Measurements from ENCODE around the gene PLCB1. TPM values are rescaled to one million over a fixed set of nuclear protein-coding genes. Genes with fewer than 3 reads are reported as not detected.

The PLCB1 gene
- polyA plus RNA-seq, 5 donors = 11.8 to 27.1 (median 19.5) TPM

GRCh38 chr20:8398263-8399051 is 266.4 kb downstream of the PLCB1 start:
- no peak for DNase-seq

DNA sequence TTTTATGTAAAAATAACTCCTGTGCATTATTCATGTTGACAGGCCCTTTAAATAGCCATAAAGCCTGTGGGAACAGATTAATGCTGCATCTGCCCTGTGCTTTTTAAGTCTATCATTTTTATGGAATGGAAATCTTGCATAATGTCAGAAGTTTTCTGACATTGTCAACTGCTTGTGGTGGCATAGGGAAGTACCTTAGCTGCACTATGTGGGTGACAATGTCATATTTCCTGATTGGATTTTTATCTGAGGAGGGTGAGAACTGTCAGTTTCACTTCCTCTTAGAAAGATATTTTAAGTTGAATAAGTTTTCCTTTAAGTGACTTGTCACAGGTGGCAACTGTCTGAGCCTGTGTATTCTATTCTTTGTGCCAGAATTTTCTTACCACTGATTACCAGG is 267.9 kb downstream of the PLCB1 start:
- no peak for DNase-seq

DNA sequence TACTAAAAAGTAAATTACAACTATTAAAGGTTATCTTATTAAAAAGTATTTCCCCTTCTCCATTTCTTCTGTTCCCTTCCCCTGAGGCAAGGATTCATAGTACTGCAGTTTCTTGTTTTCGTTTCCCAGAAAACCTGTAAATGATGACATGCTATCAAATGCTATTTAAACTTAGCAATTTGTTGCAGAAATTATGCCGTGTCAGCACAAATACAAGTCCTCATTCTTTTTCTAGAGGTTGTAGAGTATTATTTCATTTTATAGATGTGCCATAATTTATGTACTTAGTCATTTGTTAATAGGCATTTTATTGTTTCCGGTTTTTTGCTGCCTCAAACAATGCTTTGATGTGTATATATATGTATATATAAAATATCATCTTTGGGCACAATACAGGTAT is 268.4 kb downstream of the PLCB1 start:
- DNase-seq = no peak

GRCh38 chr20:8401556-8401955 is 269.5 kb downstream of the PLCB1 start:
- DNase-seq = no peak

DNA sequence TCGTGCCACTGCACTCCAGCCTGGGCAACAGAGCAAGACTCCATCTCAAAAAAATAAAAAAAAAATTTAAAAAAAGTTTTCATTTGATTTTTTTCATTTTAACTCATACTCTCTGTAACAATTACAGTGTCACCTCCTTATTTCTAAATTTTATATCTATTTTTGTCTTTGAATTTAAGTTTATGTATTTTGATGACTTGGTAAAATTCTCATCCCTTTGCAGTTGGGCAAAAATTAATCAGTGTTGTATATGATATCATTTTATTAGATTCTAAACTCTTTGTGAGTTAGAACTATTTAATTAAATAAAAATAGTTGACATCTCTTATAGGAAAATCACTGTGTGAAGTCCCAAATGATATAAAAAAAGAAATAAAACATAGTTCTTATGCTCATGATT is 270.7 kb downstream of the PLCB1 start:
- no peak for DNase-seq

GRCh38 chr20:8404912-8405635 is 273.0 kb downstream of the PLCB1 start:
- DNase-seq = no peak

GRCh38 chr20:8406391-8406790 is 274.3 kb downstream of the PLCB1 start:
- DNase-seq = no peak

- no peak for DNase-seq
Observed at GRCh38 chr20:8408587-8409307, 276.7 kb downstream of the PLCB1 start.

DNA sequence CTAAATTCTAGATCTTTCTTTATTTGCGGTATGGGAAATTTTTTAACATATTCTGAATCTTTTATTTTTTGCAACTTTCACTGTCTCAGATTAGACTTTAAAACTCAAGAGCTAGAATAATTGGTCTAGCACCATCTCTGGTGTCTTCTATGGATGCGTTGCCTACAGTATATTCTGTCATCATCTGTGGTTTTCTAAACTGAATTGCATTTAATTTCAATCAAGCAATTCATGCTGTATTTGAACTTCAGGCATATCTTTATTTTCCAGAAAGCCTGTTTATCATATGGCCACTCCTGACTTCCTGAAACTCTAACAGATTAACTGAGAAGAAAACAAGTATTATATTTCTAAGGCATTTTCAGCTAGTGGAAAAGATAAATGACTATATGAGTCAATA is 281.6 kb downstream of the PLCB1 start:
- DNase-seq = no peak

DNA sequence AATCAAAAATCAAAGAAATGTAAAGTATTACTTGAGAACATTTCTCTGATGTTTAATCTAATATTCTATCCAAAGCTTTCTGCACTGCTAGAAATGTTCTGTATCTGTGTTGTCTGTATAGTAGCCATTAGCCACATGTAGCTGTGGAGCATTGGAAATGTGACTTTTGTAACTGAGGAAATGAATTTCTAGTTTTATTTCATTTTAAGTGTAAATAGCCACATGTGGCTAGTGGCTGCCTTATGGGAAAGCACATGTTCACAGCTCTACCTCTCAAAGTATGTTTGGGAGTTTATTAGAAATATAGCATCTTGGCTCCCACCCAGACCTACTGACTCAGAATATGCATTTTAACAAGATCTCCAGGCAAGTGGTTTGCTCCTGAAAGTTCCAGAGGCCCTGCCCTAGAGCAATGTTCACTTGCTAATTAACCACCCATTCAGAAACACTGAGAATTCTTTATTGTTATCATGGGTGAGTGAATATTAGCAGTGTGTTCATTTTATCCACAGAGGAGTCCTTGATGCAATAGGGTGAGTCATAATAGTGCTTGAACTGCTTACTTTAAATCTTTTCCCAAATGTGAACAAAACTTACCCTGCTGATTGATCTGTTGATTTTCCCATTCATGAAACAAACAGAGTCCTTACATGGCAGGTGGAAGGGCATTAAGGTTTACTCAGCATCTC is 282.7 kb downstream of the PLCB1 start:
- no peak for DNase-seq

- no peak for DNase-seq
Observed at GRCh38 chr20:8421981-8422380, 289.9 kb downstream of the PLCB1 start.

DNA sequence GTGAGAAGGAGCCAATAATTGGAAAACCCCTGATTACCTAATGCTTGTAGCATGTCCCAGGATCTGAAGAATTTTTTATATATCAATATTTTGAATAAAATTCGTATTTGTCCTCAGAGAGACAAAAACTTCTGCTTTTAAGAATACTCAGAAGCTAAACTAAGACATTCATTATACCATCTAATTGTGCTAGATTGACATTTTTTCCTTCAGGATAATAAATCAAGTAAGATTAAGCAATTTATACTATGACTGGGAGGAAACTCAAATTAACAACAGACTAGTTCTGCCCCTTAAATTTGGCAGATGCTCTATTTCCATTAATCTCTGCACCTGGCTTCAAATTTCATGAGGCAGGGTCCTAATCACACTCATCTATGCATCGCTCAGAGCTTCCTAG is 291.4 kb downstream of the PLCB1 start:
- no peak for DNase-seq

DNA sequence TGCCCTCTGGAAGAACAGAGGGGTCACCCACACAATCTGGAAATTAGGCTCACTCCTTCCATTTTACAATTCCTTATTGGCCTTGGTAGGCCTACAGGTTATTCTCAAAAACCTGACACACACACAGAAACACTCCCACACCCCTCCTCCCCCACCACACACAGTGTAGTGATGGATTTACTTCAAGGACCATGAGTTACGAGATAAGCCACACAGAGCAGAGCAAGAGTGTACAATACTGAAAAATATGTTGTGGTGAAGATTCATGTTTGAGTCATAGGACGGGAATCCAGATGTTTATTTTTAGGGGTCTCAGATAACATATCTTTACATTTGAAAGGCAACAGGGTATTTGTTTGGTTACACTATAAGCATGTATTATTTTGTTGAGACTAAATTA is 291.9 kb downstream of the PLCB1 start:
- no peak for DNase-seq

DNA sequence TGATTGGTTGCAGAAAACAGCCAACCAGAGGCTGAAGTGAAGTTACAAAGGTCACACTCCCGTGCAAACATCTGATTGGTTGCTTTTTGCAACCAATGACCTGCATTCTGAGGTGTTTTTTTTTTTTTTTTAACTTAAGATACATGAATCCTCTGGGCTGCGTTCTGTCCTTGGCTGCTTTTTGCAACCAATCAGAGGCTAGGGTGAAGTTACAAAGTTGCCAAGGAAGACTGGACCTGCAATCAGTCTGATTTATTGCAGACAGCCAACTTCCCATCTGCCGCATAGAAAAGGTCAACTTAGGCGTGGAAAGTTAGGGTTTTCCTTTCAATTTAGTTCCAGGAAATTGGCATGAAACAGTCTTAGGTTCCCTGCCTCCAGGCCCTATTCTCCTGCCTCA is 292.9 kb downstream of the PLCB1 start:
- no peak for DNase-seq

DNA sequence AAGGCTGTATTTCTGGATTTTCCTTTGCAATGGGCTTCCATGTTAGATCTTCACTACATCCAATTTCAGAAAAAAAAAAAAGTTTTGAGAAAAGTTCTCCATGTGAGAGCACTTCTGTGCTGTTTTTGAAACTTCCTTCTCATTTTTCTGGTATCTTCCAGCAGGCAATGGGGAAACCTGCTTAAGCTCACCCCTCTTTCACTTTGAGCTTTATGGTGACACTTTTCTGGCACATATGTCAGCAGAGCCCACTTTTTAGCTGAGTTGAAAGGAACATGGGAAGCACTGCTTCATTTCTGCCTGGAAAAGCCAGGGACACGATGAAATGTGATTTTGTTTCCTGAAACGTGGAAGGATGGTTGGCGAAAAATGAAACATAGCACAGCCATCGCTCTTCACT is 293.7 kb downstream of the PLCB1 start:
- DNase-seq = no peak

GRCh38 chr20:8427419-8428040 is 295.5 kb downstream of the PLCB1 start:
- no peak for DNase-seq

GRCh38 chr20:8428988-8429387 is 296.9 kb downstream of the PLCB1 start:
- no peak for DNase-seq

GRCh38 chr20:8431538-8432434 is 299.7 kb downstream of the PLCB1 start:
- peak in 1 of 2 donors; percentile 6 for DNase-seq

DNA sequence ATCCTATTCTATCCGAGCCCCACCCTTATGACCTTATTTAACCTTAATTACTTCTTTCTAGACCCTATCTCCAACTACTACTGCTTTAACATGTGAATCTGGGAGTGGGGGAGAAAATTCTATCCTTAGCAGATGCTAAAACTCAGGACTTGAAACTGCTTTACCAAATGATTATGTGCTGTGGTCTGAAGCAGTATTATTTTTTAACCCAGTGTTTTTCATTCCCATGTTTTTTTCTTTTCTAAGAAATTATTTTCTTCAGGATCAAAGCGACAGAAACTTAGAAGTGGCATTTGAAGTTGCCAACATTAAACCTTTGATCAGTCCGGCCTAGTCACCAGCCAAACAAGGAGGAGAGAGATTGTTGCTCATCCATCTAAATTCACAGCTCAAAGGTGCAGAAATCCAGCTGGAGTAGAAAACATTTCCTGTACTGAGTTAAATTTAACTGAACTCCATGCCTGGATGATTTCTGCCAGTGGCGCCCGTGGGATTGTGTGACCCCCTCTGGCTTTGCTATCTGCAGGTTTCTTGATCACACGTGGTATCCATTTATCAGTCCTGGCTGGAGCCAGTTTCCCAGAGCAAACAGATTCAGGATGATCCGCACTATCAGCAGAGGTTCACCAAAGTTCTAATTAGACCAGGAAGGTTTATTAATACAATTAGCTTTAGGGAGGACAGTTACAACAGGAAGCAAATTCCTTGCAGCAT is 300.5 kb downstream of the PLCB1 start:
- no peak for DNase-seq

GRCh38 chr20:8433291-8433690 is 301.2 kb downstream of the PLCB1 start:
- DNase-seq = no peak

Data from right lung (tissue), 5 donors.